GM23248 (cell line): ENCODE results near the gene TRERF1. TPM values are rescaled to one million over a fixed set of nuclear protein-coding genes. Genes with fewer than 3 reads are reported as not detected.

Source experiments
- DNase-seq: peaks from one replicate; pipeline ENCODE4 v3.0.0-alpha.2; 2015
- H2AFZ ChIP-seq: fragments of 200-600 bp; sonication (generic); 2 replicates; pipeline ENCODE4 v1.6.1; 2016; ENCODE audit warnings: antibody characterized with exemption
- H3F3A ChIP-seq: fragments of 200-600 bp; sonication (generic); 2 replicates; pipeline ENCODE4 v1.6.1; 2016; ENCODE audit warnings: mild to moderate bottlenecking, antibody characterized with exemption, mixed run types; ENCODE audit not compliant: insufficient read depth
- H3K27ac ChIP-seq: fragments of 200-600 bp; sonication (generic); 2 replicates; pipeline ENCODE4 v1.5.1; 2016; ENCODE audit warnings: mild to moderate bottlenecking
- H3K27me3 ChIP-seq: fragments of 200-600 bp; sonication (generic); replicated peaks from 2 replicates; pipeline ENCODE4 v1.6.1; 2016; ENCODE audit warnings: mild to moderate bottlenecking; ENCODE audit not compliant: insufficient read depth
- H3K36me3 ChIP-seq: fragments of 200-600 bp; sonication (generic); 2 replicates; pipeline ENCODE4 v1.6.1; 2016; ENCODE audit warnings: low read depth, mild to moderate bottlenecking
- H3K4me1 ChIP-seq: fragments of 200-600 bp; sonication (generic); 2 replicates; pipeline ENCODE4 v1.6.1; 2016; ENCODE audit warnings: mild to moderate bottlenecking; ENCODE audit not compliant: insufficient read depth
- H3K4me2 ChIP-seq: fragments of 200-600 bp; sonication (generic); one replicate; pipeline ENCODE4 v1.6.1; 2016; ENCODE audit warnings: mild to moderate bottlenecking; ENCODE audit not compliant: unreplicated experiment
- H3K4me3 ChIP-seq: fragments of 200-600 bp; sonication (generic); 2 replicates; pipeline ENCODE4 v1.5.1; 2016; ENCODE audit warnings: mild to moderate bottlenecking
- H3K79me2 ChIP-seq: fragments of 200-600 bp; sonication (generic); 2 replicates; pipeline ENCODE4 v1.6.1; 2016; ENCODE audit warnings: mild to moderate bottlenecking; ENCODE audit not compliant: insufficient read depth
- H3K9ac ChIP-seq: fragments of 200-600 bp; sonication (generic); 2 replicates; pipeline ENCODE4 v1.6.1; 2016; ENCODE audit warnings: mild to moderate bottlenecking
- H3K9me2 ChIP-seq: fragments of 200-600 bp; sonication (generic); 2 replicates; pipeline ENCODE4 v1.6.1; 2016; ENCODE audit warnings: mixed run types, mild to moderate bottlenecking, moderate library complexity; ENCODE audit not compliant: insufficient read depth
- H3K9me3 ChIP-seq: fragments of 200-600 bp; sonication (generic); one replicate; pipeline ENCODE4 v1.6.1; 2017; ENCODE audit warnings: low read depth
- H4K20me1 ChIP-seq: fragments of 200-600 bp; sonication (generic); 2 replicates; pipeline ENCODE4 v1.6.0; 2016; ENCODE audit not compliant: insufficient read depth
- EZH2 ChIP-seq: fragments of 200-600 bp; sonication (generic); IDR thresholded peaks from 2 replicates; pipeline ENCODE4 v1.6.1; 2018; ENCODE audit warnings: antibody characterized with exemption, mild to moderate bottlenecking; ENCODE audit not compliant: insufficient read depth, poor library complexity, severe bottlenecking
- EZH2phosphoT487 ChIP-seq: fragments of 200-600 bp; sonication (generic); IDR thresholded peaks from 2 replicates; pipeline ENCODE4 v1.6.1; 2018; ENCODE audit warnings: antibody characterized with exemption, moderate library complexity, mild to moderate bottlenecking, low read depth; ENCODE audit not compliant: insufficient read depth
- WGBS, 2 experiments: methylation state at CpG; one replicate each; pipeline ENCODE4 v1.1.6; 2015 to 2017; ENCODE audit warnings: low lambda C conversion rate in 2 of 2, low coverage in 1 of 2; ENCODE audit errors: missing lambda C conversion rate in 2 of 2; 5-methylcytosine and 5-hydroxymethylcytosine counted together
- in situ Hi-C: fragments of 300-500 bp; cut with MboI; formaldehyde crosslinking; loops from 2 replicates; pipeline ENCODE4 v1.15.0; 2020
- polyA plus RNA-seq: library from polyadenylated mRNA; unstranded; fragments of >200 nt; fragmentation: Nextera tagmentation; extraction: Ambion mirVana; gene quantifications from 2 replicates; pipeline ENCODE4 v1.2.1, GENCODE V29; 2016
- total RNA-seq: library from RNA; depleted of rRNA; stranded (reverse); fragments of >200 nt; shearing (Covaris generic); gene quantifications from 2 replicates; pipeline ENCODE4 v1.2.3, GENCODE V29; 2014

Gene TRERF1
- total and polyA plus RNA-seq, 2 experiments from 2014 or later: 2.7 to 3.1 TPM

- H3K36me3 ChIP-seq: no peaks in the 10 kb centered on the region
- H2AFZ ChIP-seq: no peak overlapping the region
- H3K4me1 ChIP-seq: no peaks in the 10 kb centered on the region
- no peaks in the 10 kb centered on the region for H3K9me2 ChIP-seq
- 98 to 100% methylated on average over 3 of the region's 3 CpGs for WGBS, 2 experiments
- in situ Hi-C loops: no loop called here
- no peak overlapping the region for H3K4me2 ChIP-seq
- H3K79me2 ChIP-seq: peaks cover 72% of the 10 kb centered on the region
- DNase-seq: no peak
- no peaks in the 10 kb centered on the region for H3K9me3 ChIP-seq
- TF ChIP-seq EZH2phosphoT487 (no peak), EZH2 (no peak)
- no peaks in the 10 kb centered on the region for H3F3A ChIP-seq
- no peaks in the 10 kb centered on the region for H3K27me3 ChIP-seq
- no peak overlapping the region for H3K4me3 ChIP-seq
- H4K20me1 ChIP-seq: no peaks in the 10 kb centered on the region
- no peak overlapping the region for H3K27ac ChIP-seq
- no peak overlapping the region for H3K9ac ChIP-seq
Observed at GRCh38 chr6:42420741-42421140, 31.0 kb downstream of the TRERF1 start.

- H3K4me3 ChIP-seq: no peak overlapping the region
- DNase-seq: no peak
- in situ Hi-C loops: no loop called here
- no peak for TF ChIP-seq EZH2phosphoT487
- no peak for TF ChIP-seq EZH2
- 97 to 98% methylated on average over 6 of the region's 6 CpGs for WGBS, 2 experiments
- H3F3A ChIP-seq: 0 out of 2 replicates have a peak, but pooled peaks cover 3% of the 10 kb centered on the region
- H2AFZ ChIP-seq: no peak overlapping the region
- H3K9ac ChIP-seq: no peak overlapping the region
- no peak overlapping the region for H3K4me2 ChIP-seq
- H3K27ac ChIP-seq: no peak overlapping the region
- peaks cover 67% of the 10 kb centered on the region for H3K79me2 ChIP-seq
- H3K9me2 ChIP-seq: no peaks in the 10 kb centered on the region
- no peaks in the 10 kb centered on the region for H3K36me3 ChIP-seq
- H4K20me1 ChIP-seq: no peaks in the 10 kb centered on the region
- H3K4me1 ChIP-seq: no peaks in the 10 kb centered on the region
- no peaks in the 10 kb centered on the region for H3K27me3 ChIP-seq
- H3K9me3 ChIP-seq: no peaks in the 10 kb centered on the region
Observed at GRCh38 chr6:42419490-42420280, 32.0 kb downstream of the TRERF1 start.

GRCh38 chr6:42418724-42419123, 33.0 kb downstream of the TRERF1 start:
- in situ Hi-C loops: no loop called here
- DNase-seq: no peak
- Histone ChIP-seq H3K4me1 (no peaks in the 10 kb centered on the region), H3K9ac (no peak overlapping the region), H3K4me3 (no peak overlapping the region), H3K36me3 (no peaks in the 10 kb centered on the region), H3F3A (peaks cover 5% of the 10 kb centered on the region; the same call in 1 of the 2 replicates), H2AFZ (no peak overlapping the region), H3K9me3 (no peaks in the 10 kb centered on the region), H3K27ac (no peak overlapping the region), H3K9me2 (no peaks in the 10 kb centered on the region), H3K4me2 (no peak overlapping the region), H4K20me1 (no peaks in the 10 kb centered on the region), H3K27me3 (no peaks in the 10 kb centered on the region), H3K79me2 (peaks cover 69% of the 10 kb centered on the region)
- WGBS, 2 experiments: 85 to 94% methylated on average over 4 of the region's 4 CpGs
- TF ChIP-seq EZH2: no peak
- TF ChIP-seq EZH2phosphoT487: no peak

- 84 to 93% methylated on average over 5 of the region's 5 CpGs for WGBS, 2 experiments
- H3K4me3 ChIP-seq: no peak overlapping the region
- in situ Hi-C loops: no loop called here
Observed at GRCh38 chr6:42417641-42418112, 34.0 kb downstream of the TRERF1 start.

More at GRCh38 chr6:42417641-42418112, 34.0 kb downstream of the TRERF1 start:
- Histone ChIP-seq H3K36me3 (no peaks in the 10 kb centered on the region), H3F3A (peaks cover 7% of the 10 kb centered on the region; the same call in 1 of the 2 replicates), H3K9ac (no peak overlapping the region), H3K79me2 (peaks cover 65% of the 10 kb centered on the region), H3K4me1 (no peaks in the 10 kb centered on the region), H3K27ac (no peak overlapping the region), H3K9me2 (no peaks in the 10 kb centered on the region), H3K9me3 (no peaks in the 10 kb centered on the region), H3K27me3 (no peaks in the 10 kb centered on the region), H4K20me1 (no peaks in the 10 kb centered on the region), H2AFZ (no peak overlapping the region), H3K4me2 (no peak overlapping the region)
- peak; percentile 8 for DNase-seq
- no peak for TF ChIP-seq EZH2phosphoT487
- no peak for TF ChIP-seq EZH2
